Glutamatergic neuron (in vitro differentiated cells): ENCODE results near the gene HTR4. TPM values are rescaled to one million over a fixed set of nuclear protein-coding genes. Genes with fewer than 3 reads are reported as not detected.

Source experiments
- DNase-seq: peaks from one replicate; pipeline ENCODE4 v3.0.0; 2022
- H3K27ac Mint-ChIP-seq: one replicate; pipeline ENCODE4 v1.8.0; 2020; ENCODE audit warnings: mild to moderate bottlenecking, mixed read lengths, inconsistent platforms; ENCODE audit not compliant: unreplicated experiment
- H3K27me3 Mint-ChIP-seq: one replicate; pipeline ENCODE4 v1.8.0; 2020; ENCODE audit warnings: mild to moderate bottlenecking, moderate library complexity, mixed read lengths, inconsistent platforms; ENCODE audit not compliant: unreplicated experiment
- H3K36me3 Mint-ChIP-seq: one replicate; pipeline ENCODE4 v1.8.0; 2020; ENCODE audit warnings: mild to moderate bottlenecking, mixed read lengths, inconsistent platforms; ENCODE audit not compliant: unreplicated experiment
- H3K4me1 Mint-ChIP-seq: one replicate; pipeline ENCODE4 v1.8.0; 2020; ENCODE audit warnings: mild to moderate bottlenecking, low read depth, mixed read lengths, inconsistent platforms; ENCODE audit not compliant: unreplicated experiment
- H3K4me3 Mint-ChIP-seq: one replicate; pipeline ENCODE4 v1.8.0; 2020; ENCODE audit warnings: mild to moderate bottlenecking, mixed read lengths, inconsistent platforms; ENCODE audit not compliant: unreplicated experiment
- H3K9me3 Mint-ChIP-seq: one replicate; pipeline ENCODE4 v1.8.0; 2020; ENCODE audit warnings: mild to moderate bottlenecking, moderate library complexity, mixed read lengths, inconsistent platforms; ENCODE audit not compliant: unreplicated experiment
- total RNA-seq: library from RNA; stranded (reverse); fragmentation: NEBNext Ultra II Directional; extraction: Animal tissue kit (Norgen Biotek cat#: 25700); gene quantifications from one replicate; pipeline ENCODE4 v1.2.1, GENCODE V29; 2021; ENCODE audit not compliant: unreplicated experiment
- TF ChIP-seq, protein P1 (sequence below): fragments of 200-600 bp; sonication (generic); IDR thresholded peaks from one replicate; pipeline ENCODE4 v1.5.0; 2021; ENCODE audit not compliant: partially characterized antibody, unreplicated experiment

Gene HTR4
- total RNA-seq, 1 donor from 2014 or later = not detected

DNA sequence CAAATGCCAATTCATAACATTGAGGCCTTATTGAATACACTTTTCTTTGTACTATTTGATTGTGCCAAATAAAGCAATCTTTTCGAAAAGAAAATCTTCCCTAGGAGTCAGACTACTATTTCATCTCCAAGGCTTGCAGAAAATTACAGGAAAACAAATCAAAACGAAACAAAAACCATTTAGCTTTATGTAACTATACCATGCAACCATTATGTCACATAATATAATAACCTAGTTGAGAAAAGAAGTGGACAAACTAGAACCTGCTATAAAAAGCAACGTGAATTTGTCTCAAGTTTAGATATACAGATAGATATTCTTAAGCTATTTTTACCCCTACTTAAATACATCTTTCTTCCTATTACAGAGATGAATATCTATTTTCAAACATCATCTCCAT, 18.0 kb downstream of the HTR4 start:
- TF ChIP-seq, protein P1, sequence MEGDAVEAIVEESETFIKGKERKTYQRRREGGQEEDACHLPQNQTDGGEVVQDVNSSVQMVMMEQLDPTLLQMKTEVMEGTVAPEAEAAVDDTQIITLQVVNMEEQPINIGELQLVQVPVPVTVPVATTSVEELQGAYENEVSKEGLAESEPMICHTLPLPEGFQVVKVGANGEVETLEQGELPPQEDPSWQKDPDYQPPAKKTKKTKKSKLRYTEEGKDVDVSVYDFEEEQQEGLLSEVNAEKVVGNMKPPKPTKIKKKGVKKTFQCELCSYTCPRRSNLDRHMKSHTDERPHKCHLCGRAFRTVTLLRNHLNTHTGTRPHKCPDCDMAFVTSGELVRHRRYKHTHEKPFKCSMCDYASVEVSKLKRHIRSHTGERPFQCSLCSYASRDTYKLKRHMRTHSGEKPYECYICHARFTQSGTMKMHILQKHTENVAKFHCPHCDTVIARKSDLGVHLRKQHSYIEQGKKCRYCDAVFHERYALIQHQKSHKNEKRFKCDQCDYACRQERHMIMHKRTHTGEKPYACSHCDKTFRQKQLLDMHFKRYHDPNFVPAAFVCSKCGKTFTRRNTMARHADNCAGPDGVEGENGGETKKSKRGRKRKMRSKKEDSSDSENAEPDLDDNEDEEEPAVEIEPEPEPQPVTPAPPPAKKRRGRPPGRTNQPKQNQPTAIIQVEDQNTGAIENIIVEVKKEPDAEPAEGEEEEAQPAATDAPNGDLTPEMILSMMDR = no peak
- no peaks in the 10 kb centered on the region for H3K27me3 Mint-ChIP-seq
- no peaks in the 10 kb centered on the region for H3K36me3 Mint-ChIP-seq
- no peak for DNase-seq
- H3K9me3 Mint-ChIP-seq = no peaks in the 10 kb centered on the region
- H3K4me1 Mint-ChIP-seq = no peaks in the 10 kb centered on the region
- H3K27ac Mint-ChIP-seq = no peak overlapping the region
- H3K4me3 Mint-ChIP-seq = no peak overlapping the region

DNA sequence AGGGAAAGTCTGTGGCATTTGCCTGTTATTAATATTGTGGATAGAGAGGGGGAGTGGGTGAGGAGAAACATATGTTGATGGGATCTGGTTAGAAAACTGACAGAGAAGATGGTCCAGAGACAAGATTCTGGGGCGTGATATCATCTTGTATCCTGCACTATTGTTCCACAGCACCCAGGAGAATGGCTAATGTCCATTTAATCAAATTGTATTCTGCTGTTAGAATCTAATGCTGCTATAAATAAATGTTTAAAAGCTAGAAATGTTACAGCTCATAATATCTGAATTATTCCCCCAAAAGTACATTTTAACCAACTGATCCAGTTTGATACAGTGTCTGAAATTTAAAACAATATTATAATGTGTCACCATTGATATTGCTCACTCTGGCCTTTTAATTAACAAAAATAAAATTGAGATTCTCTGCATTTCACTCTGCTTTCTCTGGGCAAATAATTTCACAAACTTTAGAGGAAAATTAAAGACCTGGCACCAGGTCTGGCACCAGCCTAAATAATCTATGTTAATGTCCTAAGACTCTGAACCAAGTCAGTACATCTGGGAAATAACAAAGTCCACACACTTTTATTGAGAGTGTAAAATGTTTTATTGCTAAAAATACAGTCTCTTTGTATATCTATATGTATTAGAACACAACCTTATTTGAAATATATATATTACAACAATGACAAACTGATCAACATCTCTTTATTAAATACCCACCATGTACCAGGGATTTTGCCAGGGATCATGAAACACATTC, 18.8 kb downstream of the HTR4 start:
- Mint-ChIP-seq H3K4me3 (no peak overlapping the region), H3K27ac (no peak overlapping the region), H3K4me1 (no peaks in the 10 kb centered on the region), H3K27me3 (no peaks in the 10 kb centered on the region), H3K36me3 (no peaks in the 10 kb centered on the region), H3K9me3 (no peaks in the 10 kb centered on the region)
- TF ChIP-seq, protein P1 = no peak
- DNase-seq = no peak

DNA sequence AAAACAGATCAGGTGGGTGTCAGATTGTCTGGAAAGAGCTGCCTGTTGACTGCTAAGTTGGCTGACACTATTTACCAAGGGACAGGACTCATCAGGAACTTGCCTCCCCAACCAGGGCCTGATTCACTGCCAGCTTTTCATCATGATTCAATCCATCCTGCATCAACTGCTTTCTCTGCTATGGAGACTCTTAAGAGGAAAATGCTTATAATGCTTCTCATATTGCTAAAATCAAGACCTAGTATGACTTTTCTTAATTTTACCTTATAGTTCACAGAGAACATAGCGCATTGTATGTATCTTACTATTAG, 21.3 kb downstream of the HTR4 start:
- Mint-ChIP-seq H3K27ac (no peak overlapping the region), H3K9me3 (no peaks in the 10 kb centered on the region), H3K36me3 (no peaks in the 10 kb centered on the region), H3K4me1 (no peaks in the 10 kb centered on the region), H3K4me3 (no peak overlapping the region), H3K27me3 (no peaks in the 10 kb centered on the region)
- TF ChIP-seq, protein P1 = no peak
- DNase-seq = no peak

DNA sequence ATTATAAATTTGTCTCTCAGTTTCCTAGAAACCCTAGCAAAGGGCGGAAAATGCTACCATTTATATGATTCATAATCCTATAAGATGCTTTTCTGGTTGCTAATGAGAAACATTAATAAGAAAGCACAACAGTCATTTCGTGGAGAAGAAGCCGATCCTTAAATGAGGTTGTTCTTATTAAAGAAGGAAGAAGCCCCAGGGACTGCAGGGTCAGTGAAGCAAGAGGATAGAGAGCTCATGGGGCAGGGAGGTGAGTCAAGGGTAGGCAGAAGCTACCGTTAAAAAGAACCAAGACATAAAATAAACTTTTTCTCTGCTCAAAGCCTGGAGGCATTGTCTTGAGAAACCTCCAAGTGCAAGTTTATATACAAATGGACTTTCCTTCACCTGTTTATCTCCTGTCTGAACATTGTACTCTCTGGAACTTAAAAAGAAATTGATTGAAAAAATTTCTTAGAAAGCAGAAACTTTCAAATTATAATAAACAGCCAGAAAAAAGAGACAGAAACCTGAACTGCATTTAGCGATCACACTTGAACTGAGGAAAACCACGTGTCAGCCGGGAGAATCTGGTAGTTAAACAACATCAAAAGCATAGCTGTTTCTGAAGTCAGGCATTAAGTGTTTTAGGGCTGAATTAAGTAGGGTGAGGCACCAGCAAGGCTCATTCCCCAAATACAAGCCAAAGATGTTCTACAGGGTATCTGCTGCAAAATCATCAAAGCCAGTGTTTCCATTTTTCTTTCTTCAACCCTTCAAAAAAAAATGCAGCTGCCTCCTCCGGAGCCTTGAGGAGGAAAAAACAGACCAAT, 21.9 kb downstream of the HTR4 start:
- Mint-ChIP-seq H3K9me3 (no peaks in the 10 kb centered on the region), H3K36me3 (no peaks in the 10 kb centered on the region), H3K27ac (no peak overlapping the region), H3K4me3 (no peak overlapping the region), H3K4me1 (no peaks in the 10 kb centered on the region), H3K27me3 (no peaks in the 10 kb centered on the region)
- TF ChIP-seq, protein P1 = no peak
- DNase-seq = no peak

DNA sequence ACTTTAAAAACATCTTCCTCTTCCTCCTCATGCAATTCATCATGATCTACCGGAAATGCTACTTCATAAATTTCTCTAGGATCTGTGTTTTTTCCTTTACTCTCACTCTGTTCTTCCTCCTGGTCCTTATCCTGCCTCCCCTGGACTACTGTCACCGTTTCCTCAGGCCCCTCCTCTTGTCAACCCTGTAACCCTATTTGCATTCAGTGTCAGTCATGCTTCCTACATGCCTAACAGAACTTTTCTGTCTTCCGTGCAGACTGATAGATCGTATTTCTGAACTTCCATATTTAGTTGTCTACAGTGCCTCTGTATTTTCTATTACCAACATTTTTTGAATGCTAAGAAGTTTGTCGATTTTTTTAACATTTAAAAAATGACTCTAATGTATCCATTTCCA, 27.3 kb downstream of the HTR4 start:
- H3K9me3 Mint-ChIP-seq = no peaks in the 10 kb centered on the region
- DNase-seq = no peak
- peaks cover 2% of the 10 kb centered on the region for H3K27me3 Mint-ChIP-seq
- no peak overlapping the region for H3K4me3 Mint-ChIP-seq
- no peaks in the 10 kb centered on the region for H3K4me1 Mint-ChIP-seq
- TF ChIP-seq, protein P1 = no peak
- no peak overlapping the region for H3K27ac Mint-ChIP-seq
- H3K36me3 Mint-ChIP-seq = no peaks in the 10 kb centered on the region
